K562 (cell line): ENCODE measurements around the gene EBI3. TPM values are rescaled to one million over a fixed set of nuclear protein-coding genes. Genes with fewer than 3 reads are reported as not detected.

Source experiments
- BCLAF1 ChIP-seq, 2 experiments: fragments of 450-650 bp in 1 of 2; IDR thresholded peaks; 2 replicates each; pipeline ENCODE4 v1.6.1; 2011 to 2017; ENCODE audit warnings: low read depth in 2 of 2, antibody characterized with exemption in 1 of 2, borderline replicate concordance in 1 of 2, low read length in 1 of 2, mild to moderate bottlenecking in 1 of 2, mixed read lengths in 1 of 2; ENCODE audit not compliant: control insufficient read depth in 1 of 2
- IRF9 ChIP-seq: fragments of 450-650 bp; IDR thresholded peaks from 2 replicates; pipeline ENCODE4 v1.6.1; 2016; ENCODE audit warnings: missing biosample characterization, missing genetic modification characterization
- JUND ChIP-seq, 2 experiments: IDR thresholded peaks; 2 replicates in 1 of 2; 3 replicates in 1 of 2; pipeline ENCODE4 v1.6.1; 2011; ENCODE audit warnings: borderline replicate concordance in 2 of 2, low read depth in 2 of 2, low read length in 2 of 2, improper control_type of control experiment in 1 of 2, missing biosample characterization in 1 of 2, missing genetic modification characterization in 1 of 2, missing genetic modification reagents in 1 of 2
- MLX ChIP-seq, 2 experiments: fragments of 450-650 bp in 1 of 2; sonication (generic) in 1 of 2; formaldehyde crosslinking; conservative IDR thresholded peaks; 2 replicates each; pipeline versions ENCODE4 v1.4.0 to v1.8.1; 2020 to 2022; ENCODE audit warnings: mild to moderate bottlenecking in 1 of 2, missing genetic modification reagents in 1 of 2
- NR0B1 ChIP-seq: fragments of 450-650 bp; IDR thresholded peaks from one replicate; pipeline ENCODE4 v1.6.1; 2018; ENCODE audit warnings: mild to moderate bottlenecking, moderate library complexity; ENCODE audit not compliant: partially characterized antibody
- SAP30 ChIP-seq: fragments of 200-600 bp; sonication (generic); IDR thresholded peaks from 2 replicates; pipeline ENCODE4 v1.6.1; 2012; ENCODE audit warnings: borderline replicate concordance, low read depth, mild to moderate bottlenecking, moderate library complexity, low read length, control low read depth, inconsistent platforms; ENCODE audit not compliant: insufficient read depth, poor library complexity, severe bottlenecking
- TBP ChIP-seq: optimal IDR thresholded peaks from 2 replicates; pipeline ENCODE3; 2011; ENCODE audit warnings: low read depth, low read length, improper control_type of control experiment
- TOE1 ChIP-seq, 2 experiments: fragments of 450-650 bp in 1 of 2; sonication (generic) in 1 of 2; formaldehyde crosslinking in 1 of 2; IDR thresholded peaks; 2 replicates each; pipeline versions ENCODE4 v1.7.1 to v1.8.0; 2016 to 2022; ENCODE audit warnings: borderline replicate concordance in 2 of 2, mild to moderate bottlenecking in 2 of 2, antibody characterized with exemption in 1 of 2, inconsistent platforms in 1 of 2, low read depth in 1 of 2, missing genetic modification reagents in 1 of 2, moderate library complexity in 1 of 2
- TRIM24 ChIP-seq, 2 experiments: fragments of 450-650 bp; IDR thresholded peaks; 2 replicates each; pipeline ENCODE4 v1.6.1; 2016
- TSHZ1 ChIP-seq: fragments of 250-450 bp; sonication (Bioruptor Pico); IDR thresholded peaks from 2 replicates; pipeline ENCODE4 v1.4.0; 2020; ENCODE audit warnings: mild to moderate bottlenecking, moderate library complexity
- ZNF696 ChIP-seq: fragments of 250-450 bp; sonication (Bioruptor Pico); conservative IDR thresholded peaks from 2 replicates; pipeline ENCODE4 v1.4.0; 2020; ENCODE audit warnings: mild to moderate bottlenecking, moderate library complexity
- ZNF778 ChIP-seq: fragments of 450-650 bp; formaldehyde crosslinking; IDR thresholded peaks from 2 replicates; pipeline ENCODE4 v1.4.0; 2020; ENCODE audit warnings: mild to moderate bottlenecking, moderate library complexity
- polyA plus RNA-seq, 8 experiments: library from polyadenylated mRNA; depleted of rRNA in 4 of 8; stranded (reverse) in 5 of 8; unstranded in 3 of 8; fragments of >200 nt; fragmentation: Nextera tagmentation in 2 of 8; fragmentation: Illumina TruSeq in 1 of 8; extraction: Ambion mirVana in 2 of 8; extraction: Trizol in 1 of 8; gene quantifications; 2 replicates each; pipeline versions ENCODE4 v1.2.1 to v1.2.3, GENCODE V29; 2011 to 2014; ENCODE audit warnings: inconsistent platforms in 1 of 8, missing spikeins in 1 of 8
- total RNA-seq, 7 experiments: library from RNA; depleted of rRNA in 6 of 7; stranded (reverse); fragments of >200 nt in 6 of 7; fragmentation: Illumina TruSeq in 2 of 7; extraction: Trizol in 2 of 7; gene quantifications; 2 replicates each; pipeline versions ENCODE4 v1.2.1 to v1.2.3, GENCODE V29; 2011 to 2021; ENCODE audit warnings: low replicate concordance in 1 of 7

EBI3 gene
- total and polyA plus RNA-seq, 9 of the 15 experiments (the other 6 are each of a cell fraction or from before 2014, with no cell fraction given): 0.08 to 0.35 (median 0.22) TPM; not detected in 6

- TF ChIP-seq TOE1 (IDR thresholded peaks at IDR 0.05; ENCODE audit: borderline replicate concordance) (peak; percentile 26; the same call in 1 of the 2 replicates), TOE1 (CRISPR knock-in tag; IDR thresholded peaks at IDR 0.05; ENCODE audit: borderline replicate concordance, low read depth) (no peak), IRF9 (tag) (no peak), TBP (no peak), SAP30 (no peak), ZNF696 (no peak), TRIM24 (IDR thresholded peaks at IDR 0.05) (no peak), MLX (CRISPR knock-in tag; conservative IDR thresholded peaks at IDR 0.05) (no peak), BCLAF1 (IDR thresholded peaks at IDR 0.05; ENCODE audit: borderline replicate concordance in 1 of 2, control insufficient read depth in 1 of 2, low read depth in 2 of 2, low read length in 1 of 2) (no peak), NR0B1 (no peak), JUND (IDR thresholded peaks at IDR 0.05; ENCODE audit: borderline replicate concordance, low read depth, low read length) (peak; percentile 40; the same call in 1 of the 2 replicates), JUND (tag; IDR thresholded peaks at IDR 0.05; ENCODE audit: borderline replicate concordance, low read depth, low read length) (0 out of 3 replicates have a peak, but pooled peaks have one; percentile 7), TSHZ1 (no peak), ZNF778 (CRISPR knock-in tag) (no peak)
Observed at GRCh38 chr19:4186087-4186993, 43.0 kb upstream of the EBI3 start (continued).
